ENCODE data around the gene CAMTA1. TPM values are rescaled to one million over a fixed set of nuclear protein-coding genes. Genes with fewer than 3 reads are reported as not detected.

CAMTA1 gene
- total RNA-seq, 1 experiment from 2014 or later: 60.0 TPM

GRCh38 chr1:7493711-7494454 is 708.6 kb downstream of the CAMTA1 start:
- H3K27me3 ChIP-seq (replicated peaks; ENCODE audit: control insufficient read depth, insufficient read depth, low read length): no peaks in the 10 kb centered on the region
- Mint-ChIP-seq H3K4me1 (ENCODE audit: low read depth, unreplicated experiment) (no peaks in the 10 kb centered on the region), H3K4me3 (ENCODE audit: unreplicated experiment) (no peak overlapping the region), H3K36me3 (ENCODE audit: insufficient read depth, unreplicated experiment) (peaks cover 4% of the 10 kb centered on the region), H3K27me3 (ENCODE audit: insufficient read depth, unreplicated experiment) (no peaks in the 10 kb centered on the region), H3K27ac (ENCODE audit: unreplicated experiment) (no peak overlapping the region), H3K9me3 (ENCODE audit: unreplicated experiment) (peaks cover 16% of the 10 kb centered on the region)
- TF ChIP-seq, protein P1, sequence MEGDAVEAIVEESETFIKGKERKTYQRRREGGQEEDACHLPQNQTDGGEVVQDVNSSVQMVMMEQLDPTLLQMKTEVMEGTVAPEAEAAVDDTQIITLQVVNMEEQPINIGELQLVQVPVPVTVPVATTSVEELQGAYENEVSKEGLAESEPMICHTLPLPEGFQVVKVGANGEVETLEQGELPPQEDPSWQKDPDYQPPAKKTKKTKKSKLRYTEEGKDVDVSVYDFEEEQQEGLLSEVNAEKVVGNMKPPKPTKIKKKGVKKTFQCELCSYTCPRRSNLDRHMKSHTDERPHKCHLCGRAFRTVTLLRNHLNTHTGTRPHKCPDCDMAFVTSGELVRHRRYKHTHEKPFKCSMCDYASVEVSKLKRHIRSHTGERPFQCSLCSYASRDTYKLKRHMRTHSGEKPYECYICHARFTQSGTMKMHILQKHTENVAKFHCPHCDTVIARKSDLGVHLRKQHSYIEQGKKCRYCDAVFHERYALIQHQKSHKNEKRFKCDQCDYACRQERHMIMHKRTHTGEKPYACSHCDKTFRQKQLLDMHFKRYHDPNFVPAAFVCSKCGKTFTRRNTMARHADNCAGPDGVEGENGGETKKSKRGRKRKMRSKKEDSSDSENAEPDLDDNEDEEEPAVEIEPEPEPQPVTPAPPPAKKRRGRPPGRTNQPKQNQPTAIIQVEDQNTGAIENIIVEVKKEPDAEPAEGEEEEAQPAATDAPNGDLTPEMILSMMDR (IDR thresholded peaks at IDR 0.05; ENCODE audit: insufficient read depth in 1 of 2, low read depth in 1 of 2, low read length in 1 of 2, severe bottlenecking in 1 of 2, unreplicated experiment in 1 of 2): no peak
- ChIA-PET CTCF (no interaction called here), POLR2A (no interaction called here)
- H3K4me3 ChIP-seq (ENCODE audit: low read depth, low read length): no peak overlapping the region
- intact Hi-C loops (cut with micrococcal nuclease; ENCODE audit: unreplicated experiment): no loop called here
- H3K9me3 ChIP-seq: no peaks in the 10 kb centered on the region
- BruUV-seq (replicated peaks): no TSS peak
- H3K4me1 ChIP-seq: no peaks in the 10 kb centered on the region
- H3K36me3 ChIP-seq (ENCODE audit: control insufficient read depth, insufficient read depth, low read length): no peaks in the 10 kb centered on the region
- no peak for DNase-seq

GRCh38 chr1:7495962-7496361 is 710.7 kb downstream of the CAMTA1 start:
- POLR2A ChIA-PET: no interaction called here
- BruUV-seq (replicated peaks): no TSS peak

DNA sequence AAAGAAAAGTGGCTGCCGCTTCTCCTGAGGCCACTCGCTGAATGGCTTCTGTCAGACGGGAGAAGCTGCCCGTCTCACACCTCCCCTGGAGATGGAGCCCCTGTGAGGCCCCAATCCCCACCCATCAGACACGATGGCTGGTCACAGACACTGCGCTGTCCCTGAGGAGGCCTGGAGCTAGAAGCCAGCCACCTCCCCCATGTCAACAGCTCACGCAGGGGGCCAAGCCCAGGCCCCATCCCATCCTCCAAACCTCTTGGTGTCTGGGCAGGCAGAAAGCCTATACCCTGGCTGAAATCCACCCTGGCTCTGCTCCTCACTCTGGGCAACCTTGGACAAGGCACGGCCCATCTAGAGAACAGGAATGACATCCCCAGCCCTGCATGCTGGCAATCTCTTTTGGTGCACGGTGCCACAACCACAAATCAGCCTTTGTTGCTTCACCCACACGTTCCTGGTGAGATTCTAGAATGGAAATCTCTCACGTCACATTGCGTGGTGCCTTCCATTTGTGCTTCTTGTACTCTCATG is 711.9 kb downstream of the CAMTA1 start:
- no peaks in the 10 kb centered on the region for H3K36me3 ChIP-seq (ENCODE audit: control insufficient read depth, insufficient read depth, low read length)
- TF ChIP-seq, protein P1 (IDR thresholded peaks at IDR 0.05; ENCODE audit: insufficient read depth in 1 of 2, low read depth in 1 of 2, low read length in 1 of 2, severe bottlenecking in 1 of 2, unreplicated experiment in 1 of 2): no peak
- ChIA-PET CTCF (no interaction called here), POLR2A (no interaction called here)
- intact Hi-C loops (cut with micrococcal nuclease; ENCODE audit: unreplicated experiment): no loop called here
- H3K4me3 ChIP-seq (ENCODE audit: low read depth, low read length): no peak overlapping the region
- Mint-ChIP-seq H3K27me3 (ENCODE audit: insufficient read depth, unreplicated experiment) (no peaks in the 10 kb centered on the region), H3K4me3 (ENCODE audit: unreplicated experiment) (no peak overlapping the region), H3K4me1 (ENCODE audit: low read depth, unreplicated experiment) (no peaks in the 10 kb centered on the region), H3K36me3 (ENCODE audit: insufficient read depth, unreplicated experiment) (peaks cover 4% of the 10 kb centered on the region), H3K27ac (ENCODE audit: unreplicated experiment) (no peak overlapping the region), H3K9me3 (ENCODE audit: unreplicated experiment) (peaks cover 15% of the 10 kb centered on the region)
- no TSS peak for BruUV-seq (replicated peaks)
- H3K4me1 ChIP-seq: no peaks in the 10 kb centered on the region
- DNase-seq: no peak
- H3K9me3 ChIP-seq: no peaks in the 10 kb centered on the region
- H3K27me3 ChIP-seq (replicated peaks; ENCODE audit: control insufficient read depth, insufficient read depth, low read length): no peaks in the 10 kb centered on the region

More at GRCh38 chr1:7495962-7496361, 710.7 kb downstream of the CAMTA1 start:
- no peak for DNase-seq
- H3K4me1 Mint-ChIP-seq (ENCODE audit: low read depth, unreplicated experiment): no peaks in the 10 kb centered on the region
- no peaks in the 10 kb centered on the region for H3K27me3 ChIP-seq (replicated peaks; ENCODE audit: control insufficient read depth, insufficient read depth, low read length)
- no peaks in the 10 kb centered on the region for H3K36me3 ChIP-seq (ENCODE audit: control insufficient read depth, insufficient read depth, low read length)
- no peak overlapping the region for H3K4me3 Mint-ChIP-seq (ENCODE audit: unreplicated experiment)
- H3K9me3 Mint-ChIP-seq (ENCODE audit: unreplicated experiment): peaks cover 16% of the 10 kb centered on the region
- CTCF ChIA-PET: no interaction called here
- no peak overlapping the region for H3K4me3 ChIP-seq (ENCODE audit: low read depth, low read length)
- TF ChIP-seq, protein P1 (IDR thresholded peaks at IDR 0.05; ENCODE audit: insufficient read depth in 1 of 2, low read depth in 1 of 2, low read length in 1 of 2, severe bottlenecking in 1 of 2, unreplicated experiment in 1 of 2): no peak
- no peaks in the 10 kb centered on the region for H3K27me3 Mint-ChIP-seq (ENCODE audit: insufficient read depth, unreplicated experiment)
- no peaks in the 10 kb centered on the region for H3K9me3 ChIP-seq
- no peaks in the 10 kb centered on the region for H3K4me1 ChIP-seq
- peaks cover 4% of the 10 kb centered on the region for H3K36me3 Mint-ChIP-seq (ENCODE audit: insufficient read depth, unreplicated experiment)
- intact Hi-C loops (cut with micrococcal nuclease; ENCODE audit: unreplicated experiment): no loop called here
- H3K27ac Mint-ChIP-seq (ENCODE audit: unreplicated experiment): no peak overlapping the region
